Natural killer cell (primary cell): Measurements from ENCODE around the gene IL17B. TPM values are rescaled to one million over a fixed set of nuclear protein-coding genes. Genes with fewer than 3 reads are reported as not detected.

Experiments
- ATAC-seq, 3 donors: fragments of 150-1000 bp in 2 of 3; fragments of 200-7000 bp in 1 of 3; cut with Tn5 transposase; 1 replicate in 1 of 3; 2 replicates in 2 of 3; pipeline ENCODE4 v1.10.0; 2021; ENCODE audit warnings: mild to moderate bottlenecking in 2 of 3, moderate library complexity in 2 of 3
- DNase-seq, 2 donors: peaks; one replicate each; pipeline versions ENCODE4 v3.0.0 to v3.0.0-alpha.2; 2013 to 2021; ENCODE audit warnings: mixed read lengths in 1 of 2
- H3K27ac ChIP-seq: one replicate; pipeline ENCODE4 v1.5.1; 2013; ENCODE audit warnings: mild to moderate bottlenecking, low read length
- H3K27me3 ChIP-seq: one replicate; pipeline ENCODE4 v1.6.1; 2013; ENCODE audit warnings: low read length; ENCODE audit not compliant: control insufficient read depth, insufficient read depth
- H3K36me3 ChIP-seq: one replicate; pipeline ENCODE4 v1.6.1; 2013; ENCODE audit warnings: low read length; ENCODE audit not compliant: control insufficient read depth, insufficient read depth
- H3K4me1 ChIP-seq: one replicate; pipeline ENCODE4 v1.6.1; 2013; ENCODE audit warnings: low read length; ENCODE audit not compliant: control insufficient read depth, insufficient read depth
- H3K4me3 ChIP-seq: one replicate; pipeline ENCODE4 v1.5.1; 2013; ENCODE audit warnings: low read length
- H3K9me3 ChIP-seq: one replicate; pipeline ENCODE4 v1.6.1; 2013; ENCODE audit warnings: low read length; ENCODE audit not compliant: control insufficient read depth, insufficient read depth
- H3K27ac Mint-ChIP-seq, 2 donors: one replicate each; pipeline ENCODE4 v1.8.0; 2022; ENCODE audit warnings: mild to moderate bottlenecking in 2 of 2, mixed read lengths in 2 of 2, moderate library complexity in 1 of 2
- H3K27me3 Mint-ChIP-seq, 2 donors: one replicate each; pipeline ENCODE4 v1.8.0; 2022; ENCODE audit warnings: low read depth in 2 of 2, mixed read lengths in 2 of 2
- H3K36me3 Mint-ChIP-seq: one replicate; pipeline ENCODE4 v1.8.0; 2022; ENCODE audit warnings: mixed read lengths
- H3K4me1 Mint-ChIP-seq, 2 donors: one replicate each; pipeline ENCODE4 v1.8.0; 2022; ENCODE audit warnings: mixed read lengths in 2 of 2
- H3K4me3 Mint-ChIP-seq: one replicate; pipeline ENCODE4 v1.8.0; 2022; ENCODE audit warnings: mild to moderate bottlenecking, moderate library complexity, mixed read lengths
- H3K9me3 Mint-ChIP-seq, 2 donors: one replicate each; pipeline ENCODE4 v1.8.0; 2022; ENCODE audit warnings: mixed read lengths in 2 of 2
- CTCF ChIP-seq: fragments of 200-600 bp; IDR thresholded peaks from one replicate; pipeline ENCODE4 v1.8.0; 2022; ENCODE audit warnings: antibody characterized with exemption
- WGBS: methylation state at CpG from one replicate; pipeline ENCODE4 v1.1.7; 2013; ENCODE audit warnings: missing lambda C conversion rate; ENCODE audit not compliant: insufficient coverage; 5-methylcytosine and 5-hydroxymethylcytosine counted together
- intact Hi-C: fragments of 100-400 bp; cut with micrococcal nuclease; formaldehyde crosslinking; loops from one replicate; pipeline ENCODE4 v1.14.2; 2022
- total RNA-seq, 4 donors: library from RNA; stranded (reverse); fragments of 120-200 nt in 1 of 4; gene quantifications; one replicate each; pipeline versions ENCODE4 v1.2.3 to v1.2.4, GENCODE V29; 2013 to 2022

IL17B gene
- total RNA-seq, 3 donors from 2014 or later (not counting 1 experiment from before 2014, with no cell fraction given): not detected

GRCh38 chr5:149426931-149427330, 47.8 kb upstream of the IL17B start:
- no peak overlapping the region for H3K4me3 Mint-ChIP-seq
- intact Hi-C loops: no loop called here
- H3K27me3 ChIP-seq: no peaks in the 10 kb centered on the region
- H3K4me1 ChIP-seq: peaks cover 21% of the 10 kb centered on the region
- DNase-seq (no peak), ATAC-seq (no peak)
- H3K36me3 Mint-ChIP-seq: no peaks in the 10 kb centered on the region
- no peak overlapping the region for H3K27ac ChIP-seq
- H3K36me3 ChIP-seq: no peaks in the 10 kb centered on the region
- H3K9me3 ChIP-seq: no peaks in the 10 kb centered on the region
- no peak overlapping the region for H3K27ac Mint-ChIP-seq
- 96% methylated on average over 2 of the region's 2 CpGs for WGBS
- H3K9me3 Mint-ChIP-seq: no peaks in the 10 kb centered on the region
- no peaks in the 10 kb centered on the region for H3K27me3 Mint-ChIP-seq
- H3K4me3 ChIP-seq: no peak overlapping the region
- no peak for TF ChIP-seq CTCF
- peaks cover 16 to 17% of the 10 kb centered on the region in 2 donors for H3K4me1 Mint-ChIP-seq

- H3K27me3 ChIP-seq: no peaks in the 10 kb centered on the region
- intact Hi-C loops: no loop called here
- Mint-ChIP-seq H3K36me3 (no peaks in the 10 kb centered on the region), H3K4me1 (peaks cover 9% of the 10 kb centered on the region in 2 donors), H3K27ac (no peak overlapping the region), H3K27me3 (no peaks in the 10 kb centered on the region), H3K4me3 (no peak overlapping the region), H3K9me3 (no peaks in the 10 kb centered on the region)
- H3K9me3 ChIP-seq: no peaks in the 10 kb centered on the region
- DNase-seq (no peak), ATAC-seq (no peak)
- TF ChIP-seq CTCF: no peak
- no peak overlapping the region for H3K4me3 ChIP-seq
- H3K4me1 ChIP-seq: peaks cover 18% of the 10 kb centered on the region
- H3K27ac ChIP-seq: no peak overlapping the region
- WGBS: 86% methylated on average over 3 of the region's 4 CpGs
- no peaks in the 10 kb centered on the region for H3K36me3 ChIP-seq
Measured at GRCh38 chr5:149425729-149426128, 46.6 kb upstream of the IL17B start.

GRCh38 chr5:149424371-149425315, 45.6 kb upstream of the IL17B start:
- no peak overlapping the region for H3K4me3 Mint-ChIP-seq
- H3K36me3 ChIP-seq: no peaks in the 10 kb centered on the region
- no peak for DNase-seq
- no peaks in the 10 kb centered on the region for H3K4me1 Mint-ChIP-seq
- H3K36me3 Mint-ChIP-seq: no peaks in the 10 kb centered on the region
- H3K9me3 Mint-ChIP-seq: no peaks in the 10 kb centered on the region
- H3K9me3 ChIP-seq: no peaks in the 10 kb centered on the region
- no peaks in the 10 kb centered on the region for H3K27me3 ChIP-seq
- no peak overlapping the region for H3K4me3 ChIP-seq
- no peak overlapping the region for H3K27ac ChIP-seq
- H3K4me1 ChIP-seq: peaks cover 11% of the 10 kb centered on the region
- 85% methylated on average over 10 of the region's 10 CpGs for WGBS
- ATAC-seq: no peak
- no peak for TF ChIP-seq CTCF
- intact Hi-C loops: no loop called here
- H3K27ac Mint-ChIP-seq: no peak overlapping the region
- H3K27me3 Mint-ChIP-seq: no peaks in the 10 kb centered on the region
